GM12873 (cell line): ENCODE results near the gene WSCD1.

Experiments
- CTCF ChIP-seq: IDR thresholded peaks from 2 replicates; pipeline ENCODE4 v1.5.1; 2012; ENCODE audit warnings: low read depth, mild to moderate bottlenecking, moderate library complexity, low read length, control low read depth; ENCODE audit not compliant: insufficient read depth; ENCODE audit errors: missing control alignments

Gene WSCD1

DNA sequence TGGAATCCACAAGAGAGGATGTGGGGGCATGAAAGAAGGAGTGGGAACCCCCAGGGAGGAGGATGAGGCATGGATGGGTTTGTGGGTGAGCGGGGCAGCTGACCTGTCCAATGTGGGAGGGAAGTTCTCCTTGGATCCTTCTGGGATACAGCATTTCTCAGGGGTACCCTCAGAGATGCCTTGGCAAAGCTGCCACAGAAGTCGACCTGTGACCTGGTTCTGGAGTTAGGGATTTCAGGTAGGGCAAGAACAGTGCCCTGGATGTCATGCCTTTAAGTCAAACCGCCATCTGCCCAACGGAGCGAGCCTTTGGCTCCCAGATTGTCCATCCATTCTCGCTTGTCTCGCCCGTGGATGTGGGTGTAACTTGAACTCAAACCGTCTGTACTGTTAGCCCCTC lies 30.0 kb downstream of the WSCD1 start:
- TF ChIP-seq CTCF, result no peak

- no peak for TF ChIP-seq CTCF
Measured at GRCh38 chr17:6100891-6101500, 30.8 kb downstream of the WSCD1 start.

- no peak for TF ChIP-seq CTCF
Measured at GRCh38 chr17:6101706-6102105, 31.5 kb downstream of the WSCD1 start.

DNA sequence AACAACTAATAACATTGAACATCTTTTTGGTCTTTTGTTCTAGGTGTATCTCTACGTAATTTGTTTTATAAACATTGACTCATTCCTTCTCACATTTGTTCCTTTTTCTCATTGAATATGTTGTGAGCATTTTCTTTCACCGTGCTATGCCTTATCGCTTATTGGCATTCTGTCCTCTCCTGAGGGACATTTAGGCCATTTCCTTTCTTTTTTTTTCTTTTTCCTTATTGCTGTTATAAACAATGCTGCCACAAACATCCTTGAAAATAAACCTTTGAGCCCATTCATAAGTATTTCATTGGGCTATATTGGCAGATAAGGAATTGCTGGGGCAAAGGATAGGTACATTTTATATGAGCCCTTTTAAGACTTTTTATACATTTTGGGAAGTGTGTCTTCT lies 32.4 kb downstream of the WSCD1 start:
- no peak for TF ChIP-seq CTCF

DNA sequence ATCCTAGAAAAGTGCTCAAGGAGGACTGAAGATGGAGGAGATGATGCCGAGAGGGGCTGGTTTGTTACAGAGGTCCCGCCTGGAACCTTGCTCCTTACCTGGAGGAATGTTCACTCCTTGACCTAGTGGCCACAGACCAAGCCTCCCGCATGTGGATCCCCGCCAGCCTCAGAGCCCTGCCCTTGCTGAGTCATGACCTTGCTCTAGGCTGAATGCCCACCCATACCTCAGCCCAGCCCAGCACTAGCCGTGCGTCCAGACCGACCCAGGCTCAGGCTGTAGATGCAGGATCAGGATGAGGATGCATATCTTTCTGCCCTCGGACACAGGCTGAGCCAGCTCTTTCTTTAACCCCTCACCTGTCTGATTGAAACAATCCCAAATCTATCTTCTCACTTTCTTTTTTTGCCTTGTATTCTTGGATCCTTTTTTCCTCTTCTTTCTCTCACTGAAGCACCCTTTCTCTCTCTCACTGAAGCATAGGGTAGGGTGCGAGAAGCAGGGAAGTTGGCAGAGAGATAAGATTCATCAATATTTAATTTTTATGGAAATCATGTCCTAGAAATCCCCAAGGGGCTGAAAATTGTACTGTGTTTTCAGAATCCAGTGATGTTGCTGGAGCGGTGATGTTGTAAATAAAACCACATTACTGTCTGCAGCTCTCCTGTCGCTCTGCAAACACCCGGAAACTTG lies 34.9 kb downstream of the WSCD1 start:
- no peak for TF ChIP-seq CTCF

- no peak for TF ChIP-seq CTCF
Measured at GRCh38 chr17:6105649-6106007, 35.4 kb downstream of the WSCD1 start.

GRCh38 chr17:6106212-6106611 lies 36.0 kb downstream of the WSCD1 start:
- no peak for TF ChIP-seq CTCF
